Keratinocyte (primary cell): ENCODE results near the gene ITGB6. TPM values are rescaled to one million over a fixed set of nuclear protein-coding genes. Genes with fewer than 3 reads are reported as not detected.
"Not testable (repeated sequence)": the region's sequence is repeated elsewhere in the genome, so short reads cannot be mapped to it uniquely, and the experiment has no call there.

Experiments used
- DNase-seq: peaks from one replicate; pipeline ENCODE4 v3.0.0-alpha.2; 2011; ENCODE audit warnings: low read depth, missing footprints, low spot score
- FAIRE-seq: peaks from 2 replicates; lab custom pipeline; 2011; peaks lifted over from hg19 to GRCh38; lab: Jason Lieb, UNC
- H2AFZ ChIP-seq: 2 replicates; pipeline ENCODE4 v1.6.0; 2012; ENCODE audit warnings: low read length, control low read depth, inconsistent platforms; ENCODE audit not compliant: control insufficient read depth
- H3K27ac ChIP-seq: 2 replicates; pipeline ENCODE4 v1.5.1; 2011; ENCODE audit warnings: low read length; ENCODE audit not compliant: control insufficient read depth, insufficient read depth
- H3K27me3 ChIP-seq: 3 replicates; pipeline ENCODE4 v1.6.0; 2011; ENCODE audit warnings: low read length; ENCODE audit not compliant: control insufficient read depth, insufficient read depth; ENCODE audit errors: extremely low read depth
- H3K36me3 ChIP-seq, 2 experiments: 2 replicates in 1 of 2; 3 replicates in 1 of 2; pipeline ENCODE4 v1.5.1; 2011; ENCODE audit warnings: low read length in 2 of 2, mild to moderate bottlenecking in 1 of 2; ENCODE audit not compliant: control insufficient read depth in 2 of 2, insufficient read depth in 2 of 2; ENCODE audit errors: extremely low read depth in 1 of 2
- H3K4me1 ChIP-seq: 3 replicates; pipeline ENCODE4 v1.5.1; 2011; ENCODE audit warnings: low read length; ENCODE audit not compliant: control insufficient read depth, insufficient read depth; ENCODE audit errors: extremely low read depth
- H3K4me2 ChIP-seq: 3 replicates; pipeline ENCODE4 v1.6.0; 2011; ENCODE audit warnings: low read depth, low read length; ENCODE audit not compliant: control insufficient read depth, insufficient read depth; ENCODE audit errors: extremely low read depth
- H3K4me3 ChIP-seq, 3 experiments: fragments of 200-600 bp in 1 of 3; sonication (generic) in 1 of 3; 2 replicates in 2 of 3; 3 replicates in 1 of 3; pipeline ENCODE4 v1.5.1; 2011 to 2016; ENCODE audit warnings: low read length in 3 of 3, mild to moderate bottlenecking in 3 of 3, control low read depth in 2 of 3, inconsistent platforms in 1 of 3, low read depth in 1 of 3, mixed read lengths in 1 of 3, mixed run types in 1 of 3, moderate library complexity in 1 of 3; ENCODE audit not compliant: control insufficient read depth in 2 of 3, insufficient read depth in 2 of 3; ENCODE audit errors: extremely low read depth in 1 of 3
- H3K79me2 ChIP-seq: 2 replicates; pipeline ENCODE4 v1.6.0; 2012; ENCODE audit warnings: low read length; ENCODE audit not compliant: control insufficient read depth, insufficient read depth
- H3K9ac ChIP-seq: 3 replicates; pipeline ENCODE4 v1.6.0; 2011; ENCODE audit warnings: low read length; ENCODE audit not compliant: control insufficient read depth, insufficient read depth; ENCODE audit errors: extremely low read depth
- H3K9me1 ChIP-seq: 3 replicates; pipeline ENCODE4 v1.6.0; 2011; ENCODE audit warnings: low read length; ENCODE audit not compliant: control insufficient read depth, insufficient read depth; ENCODE audit errors: extremely low read depth
- H3K9me3 ChIP-seq: 2 replicates; pipeline ENCODE4 v1.5.1; 2012; ENCODE audit warnings: low read depth, low read length; ENCODE audit not compliant: control insufficient read depth
- H4K20me1 ChIP-seq: 3 replicates; pipeline ENCODE4 v1.6.0; 2011; ENCODE audit warnings: low read length; ENCODE audit not compliant: control insufficient read depth, insufficient read depth; ENCODE audit errors: extremely low read depth
- CTCF ChIP-seq, 3 experiments: IDR thresholded peaks in 1 of 3; conservative IDR thresholded peaks in 1 of 3; optimal IDR thresholded peaks in 1 of 3; 2 replicates in 2 of 3; 3 replicates in 1 of 3; pipeline versions ENCODE3 to v1.5.1; 2011; ENCODE audit warnings: low read length in 3 of 3, mild to moderate bottlenecking in 3 of 3, moderate library complexity in 2 of 3, control low read depth in 1 of 3, inconsistent platforms in 1 of 3; ENCODE audit not compliant: insufficient read depth in 2 of 3; ENCODE audit errors: extremely low read depth in 1 of 3
- EZH2 ChIP-seq: IDR thresholded peaks from one replicate; pipeline ENCODE4 v1.6.1; 2012; ENCODE audit warnings: inconsistent platforms, mild to moderate bottlenecking, low read length, moderate library complexity
- dilution Hi-C: fragments of 300-500 bp; cut with MboI; formaldehyde crosslinking; loops from one replicate; pipeline ENCODE4 v1.7.0; 2020; ENCODE audit warnings: low sequenced_read_pairs; ENCODE audit not compliant: extremely low pct_ligation_motif_present
- polyA plus RNA-seq, 5 experiments: library from polyadenylated mRNA; depleted of rRNA in 3 of 5; stranded (reverse) in 3 of 5; stranded (forward) in 1 of 5; unstranded in 1 of 5; fragments of >200 nt; gene quantifications; 1 replicate in 1 of 5; 2 replicates in 3 of 5; 3 replicates in 1 of 5; pipeline versions ENCODE4 v1.2.1 to v1.2.3, GENCODE V29; 2011 to 2012; ENCODE audit warnings: missing spikeins in 2 of 5, low read depth in 1 of 5, low replicate concordance in 1 of 5

The ITGB6 gene
- polyA plus RNA-seq, 1 donor (not counting 4 experiments of a cell fraction or from before 2014, with no cell fraction given) = 183 TPM

GRCh38 chr2:160125366-160125765, 74.7 kb downstream of the ITGB6 start:
- Histone ChIP-seq H3K4me2 (no peak overlapping the region), H3K4me3 (no peak overlapping the region), H3K79me2 (peaks cover 2% of the 10 kb centered on the region), H4K20me1 (no peaks in the 10 kb centered on the region), H3K9me3 (no peaks in the 10 kb centered on the region), H3K9me1 (no peaks in the 10 kb centered on the region), H3K4me1 (no peaks in the 10 kb centered on the region), H3K36me3 (peaks cover 22 to 33% of the 10 kb centered on the region in 2 experiments), H2AFZ (no peak overlapping the region), H3K27ac (no peak overlapping the region), H3K27me3 (no peaks in the 10 kb centered on the region), H3K9ac (no peak overlapping the region)
- no peak for FAIRE-seq
- TF ChIP-seq CTCF (optimal IDR thresholded peaks at IDR 0.05 in 1 of 3, IDR thresholded peaks at IDR 0.05 in 1 of 3, conservative IDR thresholded peaks at IDR 0.05 in 1 of 3; ENCODE audit: extremely low read depth in 1 of 3, insufficient read depth in 2 of 3, low read length in 3 of 3) (no peak), EZH2 (no peak)
- dilution Hi-C loops = no loop called here
- DNase-seq = no peak

- H3K36me3 ChIP-seq = peaks cover 21 to 33% of the 10 kb centered on the region in 2 experiments
- H4K20me1 ChIP-seq = no peaks in the 10 kb centered on the region
- H3K9ac ChIP-seq = no peak overlapping the region
- H3K27me3 ChIP-seq = no peaks in the 10 kb centered on the region
- peaks cover 2% of the 10 kb centered on the region for H3K79me2 ChIP-seq
- no peak for FAIRE-seq
- H3K9me1 ChIP-seq = no peaks in the 10 kb centered on the region
- H3K4me3 ChIP-seq = no peak overlapping the region
- no peak for DNase-seq
- no peaks in the 10 kb centered on the region for H3K4me1 ChIP-seq
- H2AFZ ChIP-seq = no peak overlapping the region
- dilution Hi-C loops = no loop called here
- no peaks in the 10 kb centered on the region for H3K9me3 ChIP-seq
- TF ChIP-seq CTCF (optimal IDR thresholded peaks at IDR 0.05 in 1 of 3, IDR thresholded peaks at IDR 0.05 in 1 of 3, conservative IDR thresholded peaks at IDR 0.05 in 1 of 3; ENCODE audit: extremely low read depth in 1 of 3, insufficient read depth in 2 of 3, low read length in 3 of 3) (no peak), EZH2 (no peak)
- no peak overlapping the region for H3K4me2 ChIP-seq
- H3K27ac ChIP-seq = no peak overlapping the region
These were observed 75.5 kb downstream of the ITGB6 start for GRCh38 chr2:160124571-160124970.

- H3K27ac ChIP-seq, H2AFZ ChIP-seq, H3K9ac ChIP-seq, H3K79me2 ChIP-seq, H3K9me1 ChIP-seq, dilution Hi-C loops, FAIRE-seq, H3K36me3 ChIP-seq, DNase-seq, H3K4me2 ChIP-seq, H3K4me3 ChIP-seq, H3K27me3 ChIP-seq, H4K20me1 ChIP-seq, H3K9me3 ChIP-seq: not testable (repeated sequence)
- peaks cover 10% of the 10 kb centered on the region for H3K4me1 ChIP-seq
These were observed 85.4 kb downstream of the ITGB6 start for GRCh38 chr2:160114721-160115120.
